ENCODE results near the gene CORT.
"Not testable (repeated sequence)": the region's sequence is repeated elsewhere in the genome, so short reads cannot be mapped to it uniquely, and the experiment has no call there.

The CORT gene

GRCh38 chr1:10449751-10450150 lies at the start of gene CORT:
TSS of gene CORT (plus strand) at chr1:10450031. CDS start at chr1:10450224, 193 bp downstream.
- DNase-seq = no peak

GRCh38 chr1:10401281-10401680 lies 48.5 kb upstream of the CORT start:
- DNase-seq = no peak

- DNase-seq = no peak
Measured at GRCh38 chr1:10402729-10403274, 47.0 kb upstream of the CORT start.

GRCh38 chr1:10407201-10407600 lies 42.6 kb upstream of the CORT start:
- no peak for DNase-seq

GRCh38 chr1:10415211-10415930 lies 34.5 kb upstream of the CORT start:
- DNase-seq = peak; percentile 99

- DNase-seq = not testable (repeated sequence)
Measured at GRCh38 chr1:10415967-10416366, 33.9 kb upstream of the CORT start.

- DNase-seq = not testable (repeated sequence)
Measured at GRCh38 chr1:10418741-10419140, 31.1 kb upstream of the CORT start.

- DNase-seq = no peak
Measured at GRCh38 chr1:10419351-10419750, 30.5 kb upstream of the CORT start.

GRCh38 chr1:10421637-10422036 lies 28.2 kb upstream of the CORT start:
- no peak for DNase-seq

- DNase-seq = no peak
Measured at GRCh38 chr1:10424034-10424433, 25.8 kb upstream of the CORT start.

GRCh38 chr1:10424651-10425050 lies 25.2 kb upstream of the CORT start:
- no peak for DNase-seq

GRCh38 chr1:10425826-10426534 lies 23.9 kb upstream of the CORT start:
- DNase-seq = not testable (repeated sequence)

- not testable (repeated sequence) for DNase-seq
Measured at GRCh38 chr1:10426535-10426848, 23.3 kb upstream of the CORT start.

GRCh38 chr1:10428984-10429383 lies 20.8 kb upstream of the CORT start:
- DNase-seq = no peak

GRCh38 chr1:10429868-10430215 lies 20.0 kb upstream of the CORT start:
- DNase-seq = no peak

GRCh38 chr1:10430216-10431069 lies 19.4 kb upstream of the CORT start, which contains the start of gene CENPS:
TSS of gene CENPS (plus strand) at chr1:10430433. CDS start at chr1:10430518, 85 bp downstream.
- peak; percentile 64 for DNase-seq

GRCh38 chr1:10431070-10431730 lies 18.6 kb upstream of the CORT start:
- no peak for DNase-seq

GRCh38 chr1:10432910-10433700 lies 16.7 kb upstream of the CORT start:
- no peak for DNase-seq

GRCh38 chr1:10433790-10434189 lies 16.0 kb upstream of the CORT start:
- no peak for DNase-seq

- no peak for DNase-seq
Measured at GRCh38 chr1:10434590-10434989, 15.2 kb upstream of the CORT start.

- DNase-seq = no peak
Measured at GRCh38 chr1:10437052-10437451, 12.8 kb upstream of the CORT start.

GRCh38 chr1:10438677-10439163 lies 11.1 kb upstream of the CORT start:
- DNase-seq = no peak

Data from GF-D8 (cell line).